Psoas muscle (tissue), 8 donors: ENCODE data around the gene UPK1B. TPM values are rescaled to one million over a fixed set of nuclear protein-coding genes. Genes with fewer than 3 reads are reported as not detected.

ENCODE experiments used
- ATAC-seq, 4 donors: fragments of 200-7000 bp; cut with Tn5 transposase; one replicate each; pipeline ENCODE4 v1.9.1; 2020; ENCODE audit warnings: moderate library complexity in 3 of 4, mild to moderate bottlenecking in 2 of 4
- DNase-seq, 2 donors: peaks; one replicate each; pipeline ENCODE4 v3.0.0-alpha.2; 2020
- H3K27ac ChIP-seq: fragments of 200-600 bp; one replicate; pipeline ENCODE4 v1.8.0; 2022
- H3K27me3 ChIP-seq, 3 donors: fragments of 200-600 bp in 1 of 3; one replicate each; pipeline versions ENCODE4 v1.6.1 to v1.8.0; 2013 to 2022; ENCODE audit warnings: low read length in 2 of 3, mild to moderate bottlenecking in 2 of 3, moderate library complexity in 1 of 3; ENCODE audit not compliant: insufficient read depth in 3 of 3
- H3K36me3 ChIP-seq, 2 donors: fragments of 200-600 bp in 1 of 2; one replicate each; pipeline versions ENCODE4 v1.6.1 to v1.8.0; 2013 to 2022; ENCODE audit warnings: low read depth in 1 of 2, mild to moderate bottlenecking in 1 of 2, moderate library complexity in 1 of 2; ENCODE audit not compliant: insufficient read depth in 1 of 2
- H3K4me1 ChIP-seq: fragments of 200-600 bp; one replicate; pipeline ENCODE4 v1.8.0; 2022
- H3K4me3 ChIP-seq: fragments of 200-600 bp; one replicate; pipeline ENCODE4 v1.8.0; 2022; ENCODE audit warnings: mild to moderate bottlenecking
- H3K9me3 ChIP-seq: fragments of 200-600 bp; one replicate; pipeline ENCODE4 v1.8.0; 2022
- CTCF ChIP-seq: fragments of 200-600 bp; IDR thresholded peaks from one replicate; pipeline ENCODE4 v1.8.0; 2022; ENCODE audit warnings: antibody characterized with exemption
- WGBS, 3 donors: extraction: QIAGEN DNeasy Blood & Tissue Kit; methylation state at CpG; one replicate each; pipeline versions ENCODE4 v1.1.6 to v1.1.7; 2013; 5-methylcytosine and 5-hydroxymethylcytosine counted together
- intact Hi-C, 2 donors: fragments of 100-400 bp; cut with DNase I; formaldehyde crosslinking; loops; one replicate each; pipeline versions ENCODE4 v1.11.0 to v1.14.2; 2022
- polyA plus RNA-seq, 3 donors: library from polyadenylated mRNA; stranded (reverse); fragments of 200-250 nt; gene quantifications; one replicate each; pipeline ENCODE4 v1.2.3, GENCODE V29; 2013
- total RNA-seq, 4 donors: library from RNA; stranded (reverse); fragmentation: NEBNext Ultra II Directional in 2 of 4; extraction: Animal tissue kit (Norgen Biotek cat#: 25700) in 2 of 4; gene quantifications; one replicate each; pipeline versions ENCODE4 v1.2.1 to v1.2.4, GENCODE V29; 2021 to 2023
- donor health status: healthy with polysubstance abuse.
- donor health status: DM: no; HTN: no; CAD: no; lungs with moderate emphysema.
- donor health status: Bipolar disorder and iron deficiency.
- donor health status: healthy.
- donor health status: DM: yes; HTN: yes; CAD: no.
- donor health status: DM: no; HTN: no; CAD: no.
- donor health status: DM: no; HTN: no; CAD: no.
- donor health status: DM: yes; HTN: yes; CAD: no.

The UPK1B gene
- total and polyA plus RNA-seq, 7 donors, result 0.03 to 0.06 (median 0.05) TPM; not detected in 4

- 78 to 84% (median 82%) methylated on average over 7 of the region's 7 CpGs for WGBS, 3 donors
- no peak for TF ChIP-seq CTCF
Measured at GRCh38 chr3:119194237-119195150, 21.1 kb downstream of the UPK1B start.

DNA sequence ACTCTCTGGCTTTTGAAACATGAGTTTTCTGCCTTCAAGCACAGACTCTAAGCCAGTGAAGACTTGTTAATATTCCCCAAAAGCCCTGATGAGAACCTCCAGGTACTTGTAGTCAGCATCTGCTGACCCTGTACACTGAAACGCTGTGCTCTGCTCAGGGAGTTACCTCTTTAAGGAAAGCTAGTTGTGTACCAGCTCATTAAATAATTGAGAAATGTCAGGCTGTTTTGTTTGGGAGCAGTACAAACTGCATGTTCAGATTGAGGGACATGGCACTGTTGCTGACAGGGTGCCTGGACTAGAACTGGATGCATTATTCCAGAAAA is 21.7 kb downstream of the UPK1B start:
- H3K4me1 ChIP-seq, result no peaks in the 10 kb centered on the region
- TF ChIP-seq CTCF, result no peak
- H3K36me3 ChIP-seq, result no peaks in the 10 kb centered on the region
- no peak overlapping the region for H3K4me3 ChIP-seq
- no peak for ATAC-seq
- no peaks in the 10 kb centered on the region for H3K9me3 ChIP-seq
- no peaks in the 10 kb centered on the region for H3K27me3 ChIP-seq
- intact Hi-C loops, result no loop called here
- DNase-seq, result no peak
- H3K27ac ChIP-seq, result no peak overlapping the region
- 65 to 86% (median 76%) methylated on average over 1 of the region's 1 CpG for WGBS, 3 donors

More at GRCh38 chr3:119194237-119195150, 21.1 kb downstream of the UPK1B start:
- no peak for ATAC-seq
- intact Hi-C loops, result no loop called here
- H3K9me3 ChIP-seq, result no peaks in the 10 kb centered on the region
- no peak overlapping the region for H3K27ac ChIP-seq
- H3K36me3 ChIP-seq, result no peaks in the 10 kb centered on the region
- no peak for DNase-seq
- no peaks in the 10 kb centered on the region for H3K27me3 ChIP-seq
- no peaks in the 10 kb centered on the region for H3K4me1 ChIP-seq
- no peak overlapping the region for H3K4me3 ChIP-seq

GRCh38 chr3:119195911-119196310 is 22.5 kb downstream of the UPK1B start:
- no peaks in the 10 kb centered on the region for H3K4me1 ChIP-seq
- intact Hi-C loops, result no loop called here
- 54 to 78% (median 65%) methylated on average over 1 of the region's 1 CpG for WGBS, 3 donors
- ATAC-seq (no peak), DNase-seq (no peak)
- no peak for TF ChIP-seq CTCF
- H3K4me3 ChIP-seq, result no peak overlapping the region
- no peaks in the 10 kb centered on the region for H3K9me3 ChIP-seq
- no peaks in the 10 kb centered on the region for H3K36me3 ChIP-seq
- H3K27me3 ChIP-seq, result no peaks in the 10 kb centered on the region
- no peak overlapping the region for H3K27ac ChIP-seq

DNA sequence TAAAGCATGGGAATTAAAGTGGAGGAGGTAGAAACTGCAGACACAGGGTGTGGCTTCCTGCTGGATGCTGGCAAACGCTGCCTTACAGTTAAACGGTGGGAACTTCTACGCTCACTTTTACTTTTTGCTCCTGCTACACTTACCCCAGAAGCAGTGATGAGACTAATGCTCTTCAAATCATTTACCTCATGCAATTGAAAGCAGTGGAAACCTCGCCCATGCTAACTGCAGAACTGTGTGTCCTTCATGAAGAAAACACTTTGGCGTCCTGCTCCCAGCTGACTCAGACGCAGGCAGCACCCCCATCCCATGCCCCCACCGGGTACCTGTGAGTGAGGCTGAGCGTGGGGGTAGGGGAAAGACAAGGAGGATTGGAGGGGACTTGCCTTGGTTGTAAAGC is 31.8 kb downstream of the UPK1B start:
- Histone ChIP-seq H3K4me1 (no peaks in the 10 kb centered on the region), H3K9me3 (no peaks in the 10 kb centered on the region), H3K4me3 (no peak overlapping the region), H3K36me3 (no peaks in the 10 kb centered on the region), H3K27ac (no peak overlapping the region), H3K27me3 (no peaks in the 10 kb centered on the region)
- DNase-seq (no peak), ATAC-seq (no peak)
- 54 to 59% (median 59%) methylated on average over 8 of the region's 8 CpGs for WGBS, 3 donors
- intact Hi-C loops, result no loop called here
- TF ChIP-seq CTCF, result no peak

DNA sequence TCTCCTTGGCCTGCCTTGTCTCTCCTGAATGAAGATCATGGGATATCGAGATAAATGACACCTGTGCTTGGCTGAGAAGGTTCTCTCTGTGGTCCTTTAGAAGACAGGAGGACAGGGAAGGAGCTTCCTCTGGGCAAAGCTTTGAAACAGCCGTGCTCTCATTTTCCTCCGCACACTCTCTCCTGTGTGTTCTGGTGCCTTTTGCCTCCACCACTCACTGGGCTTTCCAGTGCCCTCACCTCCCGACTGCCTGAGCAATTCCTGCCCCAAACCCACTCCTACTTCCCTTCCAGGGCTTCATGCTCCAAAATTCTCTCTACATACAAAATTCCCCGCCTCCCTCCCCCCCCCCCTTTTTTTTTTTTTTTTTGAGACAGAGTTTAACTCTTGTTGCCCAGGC is 32.3 kb downstream of the UPK1B start:
- WGBS, 3 donors, result 56 to 72% (median 68%) methylated on average over 4 to 5 of the region's 5 CpGs
- intact Hi-C loops, result no loop called here

More for the DNA sequence above, 32.3 kb downstream of the UPK1B start:
- Histone ChIP-seq H3K4me3 (no peak overlapping the region), H3K36me3 (no peaks in the 10 kb centered on the region), H3K27me3 (no peaks in the 10 kb centered on the region), H3K27ac (no peak overlapping the region), H3K9me3 (no peaks in the 10 kb centered on the region), H3K4me1 (no peaks in the 10 kb centered on the region)
- no peak for ATAC-seq
- no peak for DNase-seq
- TF ChIP-seq CTCF, result no peak
